ENCODE data around the gene CCHCR1. TPM values are rescaled to one million over a fixed set of nuclear protein-coding genes. Genes with fewer than 3 reads are reported as not detected.
"Not testable (repeated sequence)": the region's sequence is repeated elsewhere in the genome, so short reads cannot be mapped to it uniquely, and the experiment has no call there.

CCHCR1 gene, protein sequence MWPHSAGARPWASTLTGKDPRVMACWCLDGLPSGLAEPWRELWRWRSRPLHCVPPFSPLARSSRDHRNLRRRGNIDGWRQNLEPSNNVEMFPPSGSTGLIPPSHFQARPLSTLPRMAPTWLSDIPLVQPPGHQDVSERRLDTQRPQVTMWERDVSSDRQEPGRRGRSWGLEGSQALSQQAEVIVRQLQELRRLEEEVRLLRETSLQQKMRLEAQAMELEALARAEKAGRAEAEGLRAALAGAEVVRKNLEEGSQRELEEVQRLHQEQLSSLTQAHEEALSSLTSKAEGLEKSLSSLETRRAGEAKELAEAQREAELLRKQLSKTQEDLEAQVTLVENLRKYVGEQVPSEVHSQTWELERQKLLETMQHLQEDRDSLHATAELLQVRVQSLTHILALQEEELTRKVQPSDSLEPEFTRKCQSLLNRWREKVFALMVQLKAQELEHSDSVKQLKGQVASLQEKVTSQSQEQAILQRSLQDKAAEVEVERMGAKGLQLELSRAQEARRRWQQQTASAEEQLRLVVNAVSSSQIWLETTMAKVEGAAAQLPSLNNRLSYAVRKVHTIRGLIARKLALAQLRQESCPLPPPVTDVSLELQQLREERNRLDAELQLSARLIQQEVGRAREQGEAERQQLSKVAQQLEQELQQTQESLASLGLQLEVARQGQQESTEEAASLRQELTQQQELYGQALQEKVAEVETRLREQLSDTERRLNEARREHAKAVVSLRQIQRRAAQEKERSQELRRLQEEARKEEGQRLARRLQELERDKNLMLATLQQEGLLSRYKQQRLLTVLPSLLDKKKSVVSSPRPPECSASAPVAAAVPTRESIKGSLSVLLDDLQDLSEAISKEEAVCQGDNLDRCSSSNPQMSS
- 10 to 100 TPM; 47.5 to 64.2 TPM for total RNA-seq

- ATAC-seq (replicated peaks in 1 of 2) (peak in 1 of 2 donors; percentile 43), DNase-seq (no peak)
- Mint-ChIP-seq H3K4me3 (peak within 1 kb of the TSS; percentile 78 to 98), H3K4me1 (ENCODE audit: low read depth) (peaks cover 55% of the 10 kb centered on the region), H3K27me3 (ENCODE audit: low read depth) (no peaks in the 10 kb centered on the region), H3K36me3 (ENCODE audit: insufficient read depth in 2 of 2) (peaks cover 9 to 30% of the 10 kb centered on the region in 2 donors), H3K9me3 (no peaks in the 10 kb centered on the region), H3K27ac (peak within 1 kb of the TSS; percentile 85)
These were observed at the start of gene CCHCR1 for GRCh38 chr6:31157513-31158139. CCHCR1 (minus strand) TSS chr6:31157802; CDS start chr6:31157600, 202 bp downstream.

DNA sequence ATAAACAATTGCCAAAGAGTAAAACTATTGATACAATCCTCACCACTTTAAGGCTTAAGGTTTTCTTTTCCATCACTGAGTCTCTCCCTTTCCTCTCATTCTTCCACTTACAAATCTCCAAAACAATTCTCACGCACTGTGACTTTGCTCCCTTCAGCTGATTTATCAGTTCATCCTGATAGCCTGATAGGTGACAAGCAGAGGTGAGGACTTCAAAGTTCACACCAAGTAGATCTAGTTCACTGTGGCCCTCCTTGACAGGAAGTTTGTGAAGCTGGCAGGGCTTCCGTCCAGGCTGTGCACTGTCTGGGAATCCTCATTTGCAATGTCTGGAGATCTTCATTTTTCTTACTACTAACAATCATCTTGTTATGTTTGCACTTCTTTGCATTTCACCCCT lies 48.0 kb upstream of the CCHCR1 start:
- H3K36me3 Mint-ChIP-seq (ENCODE audit: insufficient read depth in 2 of 2): peaks cover 5 to 8% of the 10 kb centered on the region in 2 donors
- H3K4me3 Mint-ChIP-seq: peak overlapping the region; percentile 6 to 35
- H3K27ac Mint-ChIP-seq: no peak overlapping the region
- H3K9me3 Mint-ChIP-seq: peaks cover 3 to 4% of the 10 kb centered on the region in 2 donors
- ATAC-seq (replicated peaks in 1 of 2) (no peak), DNase-seq (no peak)
- H3K27me3 Mint-ChIP-seq (ENCODE audit: low read depth): no peaks in the 10 kb centered on the region
- peaks cover 43% of the 10 kb centered on the region for H3K4me1 Mint-ChIP-seq (ENCODE audit: low read depth)

DNA sequence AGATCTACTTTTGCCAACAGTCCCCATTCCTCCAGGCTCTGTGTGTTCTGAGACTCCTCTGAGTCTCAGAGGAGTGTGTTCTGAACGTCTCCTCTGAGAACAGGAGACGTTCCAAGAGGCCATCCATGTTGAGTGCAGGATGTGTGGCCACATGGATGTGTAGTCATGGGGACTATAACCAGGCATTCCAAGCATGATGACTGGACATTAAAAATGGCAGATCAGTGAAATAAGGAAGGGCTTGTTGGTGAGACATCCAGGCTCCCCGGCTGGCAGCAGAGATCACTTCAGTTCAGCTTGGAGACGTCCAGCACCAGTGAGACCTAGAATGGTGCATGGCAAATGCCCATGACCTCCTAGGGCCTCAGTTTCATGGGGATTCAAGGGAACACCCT lies 47.1 kb upstream of the CCHCR1 start:
- peaks cover 3 to 6% of the 10 kb centered on the region in 2 donors for H3K9me3 Mint-ChIP-seq
- ATAC-seq (replicated peaks in 1 of 2) (no peak), DNase-seq (no peak)
- peaks cover 48% of the 10 kb centered on the region for H3K4me1 Mint-ChIP-seq (ENCODE audit: low read depth)
- no peaks in the 10 kb centered on the region for H3K27me3 Mint-ChIP-seq (ENCODE audit: low read depth)
- peak overlapping the region; percentile 82 to 90 for H3K4me3 Mint-ChIP-seq
- H3K36me3 Mint-ChIP-seq (ENCODE audit: insufficient read depth in 2 of 2): peaks cover 8 to 16% of the 10 kb centered on the region in 2 donors
- peak overlapping the region; percentile 99 for H3K27ac Mint-ChIP-seq

GRCh38 chr6:31203345-31203979 lies 45.9 kb upstream of the CCHCR1 start:
- Mint-ChIP-seq H3K9me3 (peaks cover 3 to 6% of the 10 kb centered on the region in 2 donors), H3K27me3 (ENCODE audit: low read depth) (no peaks in the 10 kb centered on the region), H3K4me3 (peak overlapping the region; percentile 82 to 90), H3K36me3 (ENCODE audit: insufficient read depth in 2 of 2) (peaks cover 8 to 21% of the 10 kb centered on the region in 2 donors), H3K4me1 (ENCODE audit: low read depth) (peaks cover 57% of the 10 kb centered on the region), H3K27ac (peak overlapping the region; percentile 99)
- peak; percentile 66 to 82 for DNase-seq
- peak; percentile 86 to 90 for ATAC-seq (replicated peaks in 1 of 2)

DNA sequence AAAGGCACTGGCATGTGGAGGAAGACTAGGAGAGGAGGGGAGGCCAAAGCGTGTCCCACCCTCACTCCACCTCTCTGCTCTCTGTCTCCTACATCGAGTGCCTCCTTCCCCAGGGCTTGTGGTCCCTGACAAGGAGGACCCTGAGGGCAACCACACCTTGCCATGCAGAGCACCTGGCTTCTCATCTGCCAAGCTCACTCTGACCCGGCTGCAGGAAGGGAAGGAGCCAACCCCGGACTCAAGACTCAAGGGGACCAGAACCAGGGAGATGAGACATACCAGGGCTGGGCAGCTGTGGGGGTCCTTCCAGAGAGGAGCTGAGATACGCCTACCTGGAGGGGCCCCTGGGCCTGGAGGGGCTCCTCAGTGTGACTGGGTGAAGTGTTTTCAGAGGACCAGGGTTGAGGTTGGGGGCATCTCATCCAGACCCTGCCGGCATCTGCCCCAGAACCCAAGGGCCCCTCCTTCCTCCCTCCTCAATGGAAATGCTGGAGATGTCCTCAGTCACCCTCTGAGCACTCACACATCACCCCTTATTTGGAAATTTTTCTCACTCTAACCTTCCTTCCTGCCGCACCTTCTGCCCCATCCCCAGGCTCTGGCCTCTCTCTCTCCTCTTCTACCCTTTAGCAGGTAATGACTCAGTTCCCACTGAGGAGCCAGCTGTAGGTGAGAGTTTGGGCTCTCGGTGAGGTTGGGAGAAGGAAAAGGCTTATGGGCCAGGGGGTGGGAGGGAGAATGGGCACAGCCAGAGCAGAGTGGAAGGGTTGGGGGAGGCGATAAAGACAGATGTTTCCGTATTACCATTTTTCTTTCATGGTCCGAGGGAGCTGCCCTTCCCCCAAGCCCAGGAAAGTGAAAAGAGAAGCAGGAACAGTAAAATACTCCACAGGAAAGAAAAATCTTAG lies 44.9 kb upstream of the CCHCR1 start:
- ATAC-seq (replicated peaks in 1 of 2) (no peak), DNase-seq (no peak)
- peaks cover 3 to 6% of the 10 kb centered on the region in 2 donors for H3K9me3 Mint-ChIP-seq
- peaks cover 9 to 21% of the 10 kb centered on the region in 2 donors for H3K36me3 Mint-ChIP-seq (ENCODE audit: insufficient read depth in 2 of 2)
- H3K27ac Mint-ChIP-seq: peak overlapping the region; percentile 99
- H3K27me3 Mint-ChIP-seq (ENCODE audit: low read depth): no peaks in the 10 kb centered on the region
- H3K4me1 Mint-ChIP-seq (ENCODE audit: low read depth): peaks cover 57% of the 10 kb centered on the region
- peak overlapping the region; percentile 82 to 90 for H3K4me3 Mint-ChIP-seq

GRCh38 chr6:31199105-31199452 lies 41.5 kb upstream of the CCHCR1 start:
- ATAC-seq (replicated peaks in 1 of 2); H3K9me3 Mint-ChIP-seq; H3K27ac Mint-ChIP-seq; H3K27me3 Mint-ChIP-seq (ENCODE audit: low read depth); DNase-seq: not testable (repeated sequence)
- Mint-ChIP-seq H3K4me3 (peak overlapping the region; percentile 84 to 98), H3K4me1 (ENCODE audit: low read depth) (peaks cover 58% of the 10 kb centered on the region), H3K36me3 (ENCODE audit: insufficient read depth in 2 of 2) (peaks cover 12 to 22% of the 10 kb centered on the region in 2 donors)

DNA sequence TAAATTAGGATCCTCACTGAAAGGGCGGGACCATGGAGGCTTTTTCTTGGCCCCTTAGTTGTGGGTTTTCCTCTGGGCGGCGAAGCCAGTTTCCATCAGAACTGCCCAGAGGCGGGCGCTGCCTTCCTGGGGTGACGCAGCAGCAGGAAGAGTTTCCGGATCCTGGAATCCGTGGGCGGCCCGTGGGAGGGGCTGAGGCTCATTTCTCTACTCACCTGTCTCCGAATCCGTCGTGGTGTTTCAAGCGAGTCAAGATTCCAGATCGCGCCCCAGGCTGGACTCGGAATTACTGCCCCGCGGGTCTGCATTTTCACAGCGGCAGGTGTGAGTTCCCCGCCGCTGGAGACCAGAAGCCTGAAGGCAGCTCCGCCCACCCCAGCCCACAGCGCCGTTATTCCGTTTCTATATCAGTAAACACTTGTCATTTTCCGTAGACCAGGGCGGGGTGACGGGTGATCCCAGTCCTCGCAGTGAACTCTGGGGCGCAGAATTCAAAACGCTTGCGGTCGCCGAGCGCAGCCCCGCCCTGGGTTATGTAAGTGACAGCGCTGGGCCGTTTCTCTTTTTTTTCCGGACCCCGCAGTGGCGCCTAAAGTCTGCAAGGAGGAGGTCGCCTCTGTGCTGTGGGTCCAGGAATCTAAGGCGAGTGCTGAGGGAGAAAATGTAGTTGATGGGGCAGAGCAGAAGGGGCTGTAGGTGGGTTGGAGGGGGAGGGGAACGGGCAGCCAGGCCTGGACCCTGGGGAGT lies 40.1 kb upstream of the CCHCR1 start:
- ATAC-seq (replicated peaks in 1 of 2) (peak; percentile 82 to 87), DNase-seq (peak; percentile 93 to 96)
- Mint-ChIP-seq H3K36me3 (ENCODE audit: insufficient read depth in 2 of 2) (peaks cover 12 to 22% of the 10 kb centered on the region in 2 donors), H3K4me3 (peak overlapping the region; percentile 84 to 98), H3K9me3 (peaks cover 3 to 6% of the 10 kb centered on the region in 2 donors), H3K27me3 (ENCODE audit: low read depth) (no peaks in the 10 kb centered on the region), H3K4me1 (ENCODE audit: low read depth) (peaks cover 50% of the 10 kb centered on the region), H3K27ac (peak overlapping the region; percentile 88)

DNA sequence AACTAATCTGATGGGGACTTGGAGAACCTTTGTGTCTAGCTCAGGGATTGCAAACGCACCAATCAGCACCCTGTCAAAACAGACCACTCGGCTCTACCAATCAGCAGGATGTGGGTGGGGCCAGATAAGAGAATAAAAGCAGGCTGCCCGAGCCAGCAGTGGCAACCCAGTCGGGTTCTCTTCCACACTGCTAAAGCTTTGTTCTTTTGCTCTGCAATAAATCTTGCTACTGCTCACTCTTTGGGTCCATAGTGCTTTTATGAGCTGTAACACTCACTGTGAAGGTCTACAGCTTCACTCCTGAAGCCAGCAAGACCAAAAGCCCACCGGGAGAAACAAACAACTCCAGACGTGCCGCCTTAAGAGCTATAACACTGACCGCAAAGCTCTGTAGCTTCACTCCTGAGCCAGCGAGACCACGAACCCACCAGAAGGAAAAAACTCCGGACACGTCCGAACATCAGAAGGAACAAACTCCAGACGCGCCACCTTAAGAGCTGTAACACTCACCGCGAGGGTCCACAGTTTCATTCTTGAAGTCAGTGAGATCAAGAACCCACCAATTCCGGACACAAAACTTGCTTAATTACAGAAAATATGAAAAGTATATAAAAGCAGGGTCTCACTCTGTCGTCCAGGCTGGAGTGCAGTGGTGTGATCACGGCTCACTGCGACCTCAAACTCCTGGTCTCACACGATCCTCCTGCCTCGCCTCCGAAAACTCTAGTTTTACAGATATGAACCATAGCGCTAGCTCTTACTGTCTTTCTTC lies 38.8 kb upstream of the CCHCR1 start:
- not testable (repeated sequence) for H3K27me3 Mint-ChIP-seq (ENCODE audit: low read depth); DNase-seq; ATAC-seq (replicated peaks in 1 of 2); H3K9me3 Mint-ChIP-seq
- H3K4me1 Mint-ChIP-seq (ENCODE audit: low read depth): peaks cover 37% of the 10 kb centered on the region
- H3K4me3 Mint-ChIP-seq: peak overlapping the region; percentile 84 to 98
- H3K27ac Mint-ChIP-seq: peak overlapping the region; percentile 88
- H3K36me3 Mint-ChIP-seq (ENCODE audit: insufficient read depth in 2 of 2): peaks cover 12 to 18% of the 10 kb centered on the region in 2 donors

- not testable (repeated sequence) for H3K27me3 Mint-ChIP-seq (ENCODE audit: low read depth); H3K9me3 Mint-ChIP-seq; H3K4me3 Mint-ChIP-seq; ATAC-seq (replicated peaks in 1 of 2); H3K27ac Mint-ChIP-seq; DNase-seq
- Mint-ChIP-seq H3K36me3 (ENCODE audit: insufficient read depth in 2 of 2) (peaks cover 7 to 11% of the 10 kb centered on the region in 2 donors), H3K4me1 (ENCODE audit: low read depth) (peaks cover 33% of the 10 kb centered on the region)
These were observed 37.8 kb upstream of the CCHCR1 start for GRCh38 chr6:31195308-31195979.

DNA sequence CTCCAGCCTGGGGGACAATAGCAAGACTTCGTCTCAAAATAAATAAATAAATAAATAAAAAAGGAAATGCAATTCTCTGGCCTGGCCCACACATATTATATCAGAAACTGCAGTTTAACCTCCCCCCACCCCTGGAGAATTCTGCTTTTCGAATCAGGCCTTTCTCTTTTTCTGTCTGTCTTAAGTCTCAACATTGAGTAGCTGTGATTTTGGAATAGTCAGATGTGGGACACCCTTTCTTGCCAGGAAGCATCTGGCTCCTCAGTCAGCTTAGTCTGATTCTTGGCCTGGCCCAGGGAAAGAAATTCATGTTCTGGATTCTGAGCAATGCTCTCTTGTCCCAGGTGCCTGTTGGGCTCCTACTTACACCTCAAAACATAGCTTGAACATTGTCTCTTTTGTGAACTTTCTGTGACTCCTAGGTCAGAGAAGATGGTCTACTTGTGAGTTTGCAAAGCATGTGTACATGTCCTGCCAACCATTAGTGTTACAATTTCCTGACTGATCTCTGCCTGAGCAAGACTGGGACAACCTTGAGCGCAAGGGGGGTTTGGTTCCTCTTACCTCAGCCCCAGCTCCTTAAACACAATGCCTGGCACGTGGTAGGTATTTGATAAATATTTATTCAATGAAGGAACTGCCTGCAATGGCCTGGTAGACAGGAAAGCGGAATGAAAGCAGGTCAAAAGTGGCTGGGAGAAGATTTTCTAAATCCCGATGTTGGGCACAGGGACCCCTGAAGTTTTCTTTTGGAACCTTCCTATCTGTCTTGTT lies 36.6 kb upstream of the CCHCR1 start:
- Mint-ChIP-seq H3K4me3 (no peak overlapping the region), H3K27me3 (ENCODE audit: low read depth) (no peaks in the 10 kb centered on the region), H3K9me3 (no peaks in the 10 kb centered on the region), H3K36me3 (ENCODE audit: insufficient read depth in 2 of 2) (peaks cover 4 to 5% of the 10 kb centered on the region in 2 donors), H3K4me1 (ENCODE audit: low read depth) (peaks cover 25% of the 10 kb centered on the region), H3K27ac (no peak overlapping the region)
- no peak for ATAC-seq (replicated peaks in 1 of 2)
- no peak for DNase-seq
